Measurements from ENCODE around the gene JADE2.

Gene JADE2

DNA sequence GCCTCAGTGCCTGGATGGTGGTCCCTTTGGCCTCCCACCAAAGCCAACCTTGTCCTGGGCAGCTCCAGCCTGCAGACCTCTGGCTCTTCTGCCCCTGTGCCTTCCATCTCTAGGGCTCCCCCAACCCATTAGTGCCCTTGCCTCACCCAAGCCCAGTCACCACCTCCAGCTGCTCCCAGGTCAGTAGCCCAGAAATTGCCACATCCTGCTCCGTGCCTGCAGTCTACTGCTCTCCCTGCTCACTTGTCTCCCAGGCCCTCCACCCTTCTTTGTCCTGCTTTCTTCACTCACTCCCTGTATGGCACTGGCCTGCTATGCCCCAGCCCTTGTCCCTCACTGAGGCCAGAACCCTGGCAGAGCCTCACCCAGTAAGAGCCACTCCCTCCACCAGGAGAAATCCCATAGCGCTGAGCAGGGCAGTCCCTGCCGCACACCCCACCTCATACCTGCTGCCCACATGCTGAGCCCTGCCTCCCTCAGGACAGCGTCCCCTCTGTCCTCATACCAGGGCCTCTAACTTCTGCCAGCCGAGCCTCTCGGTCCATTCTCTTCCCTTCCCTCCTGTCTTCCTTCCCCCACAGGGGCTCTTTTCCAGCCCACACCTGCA, 44.4 kb downstream of the JADE2 start:
- Histone ChIP-seq H3K4me3 (ENCODE audit: low read depth, low read length, poor library complexity, severe bottlenecking) (no peak overlapping the region), H3K27me3 (ENCODE audit: insufficient read depth, low read length) (no peaks in the 10 kb centered on the region), H3K79me2 (ENCODE audit: insufficient read depth, low read length) (no peaks in the 10 kb centered on the region), H3K9ac (ENCODE audit: low read length) (no peak overlapping the region), H2AFZ (ENCODE audit: low read length) (no peak overlapping the region), H3K4me1 (ENCODE audit: insufficient read depth, low read length, severe bottlenecking) (no peaks in the 10 kb centered on the region), H3K9me2 (ENCODE audit: low read depth, low read length) (no peaks in the 10 kb centered on the region), H3K27ac (ENCODE audit: low read depth, low read length, poor library complexity, severe bottlenecking) (no peak overlapping the region), H4K20me1 (ENCODE audit: insufficient read depth, low read length) (no peaks in the 10 kb centered on the region), H3K36me3 (ENCODE audit: insufficient read depth, low read length) (peaks cover 86% of the 10 kb centered on the region), H3K4me2 (ENCODE audit: low read length) (no peak overlapping the region), H3F3A (ENCODE audit: insufficient read depth, low read length) (no peaks in the 10 kb centered on the region), H3K9me3 (ENCODE audit: low read length) (no peaks in the 10 kb centered on the region)
- TF ChIP-seq EZH2 (IDR thresholded peaks at IDR 0.05; ENCODE audit: borderline replicate concordance, low read length), result no peak
- TF ChIP-seq, protein P1, sequence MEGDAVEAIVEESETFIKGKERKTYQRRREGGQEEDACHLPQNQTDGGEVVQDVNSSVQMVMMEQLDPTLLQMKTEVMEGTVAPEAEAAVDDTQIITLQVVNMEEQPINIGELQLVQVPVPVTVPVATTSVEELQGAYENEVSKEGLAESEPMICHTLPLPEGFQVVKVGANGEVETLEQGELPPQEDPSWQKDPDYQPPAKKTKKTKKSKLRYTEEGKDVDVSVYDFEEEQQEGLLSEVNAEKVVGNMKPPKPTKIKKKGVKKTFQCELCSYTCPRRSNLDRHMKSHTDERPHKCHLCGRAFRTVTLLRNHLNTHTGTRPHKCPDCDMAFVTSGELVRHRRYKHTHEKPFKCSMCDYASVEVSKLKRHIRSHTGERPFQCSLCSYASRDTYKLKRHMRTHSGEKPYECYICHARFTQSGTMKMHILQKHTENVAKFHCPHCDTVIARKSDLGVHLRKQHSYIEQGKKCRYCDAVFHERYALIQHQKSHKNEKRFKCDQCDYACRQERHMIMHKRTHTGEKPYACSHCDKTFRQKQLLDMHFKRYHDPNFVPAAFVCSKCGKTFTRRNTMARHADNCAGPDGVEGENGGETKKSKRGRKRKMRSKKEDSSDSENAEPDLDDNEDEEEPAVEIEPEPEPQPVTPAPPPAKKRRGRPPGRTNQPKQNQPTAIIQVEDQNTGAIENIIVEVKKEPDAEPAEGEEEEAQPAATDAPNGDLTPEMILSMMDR (IDR thresholded peaks at IDR 0.05; ENCODE audit: low read length), result no peak

DNA sequence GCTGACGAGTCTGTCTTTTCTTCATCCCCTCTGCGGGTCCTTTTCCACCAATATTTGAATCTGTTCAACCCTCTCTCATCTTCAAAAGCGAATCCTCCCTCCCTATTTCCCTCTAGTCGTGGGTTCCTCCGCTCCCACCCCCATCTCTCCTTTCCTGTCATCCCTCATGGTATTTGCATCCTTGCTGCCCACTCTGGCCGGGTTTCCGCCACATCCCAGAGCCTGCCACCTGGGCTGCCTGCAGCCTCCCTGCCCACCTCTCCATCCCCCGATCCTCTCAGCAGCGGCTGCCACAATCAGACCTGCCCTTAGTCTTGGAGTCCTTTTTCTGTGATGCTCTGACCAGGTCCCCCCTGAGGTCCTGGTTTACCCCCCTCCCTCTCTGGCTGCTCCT, 44.9 kb downstream of the JADE2 start:
- H4K20me1 ChIP-seq (ENCODE audit: insufficient read depth, low read length), result no peaks in the 10 kb centered on the region
- H3K9ac ChIP-seq (ENCODE audit: low read length), result no peak overlapping the region
- no peak overlapping the region for H3K4me2 ChIP-seq (ENCODE audit: low read length)
- no peaks in the 10 kb centered on the region for H3F3A ChIP-seq (ENCODE audit: insufficient read depth, low read length)
- no peak overlapping the region for H2AFZ ChIP-seq (ENCODE audit: low read length)
- no peaks in the 10 kb centered on the region for H3K4me1 ChIP-seq (ENCODE audit: insufficient read depth, low read length, severe bottlenecking)
- TF ChIP-seq, protein P1 (IDR thresholded peaks at IDR 0.05; ENCODE audit: low read length), result no peak
- TF ChIP-seq EZH2 (IDR thresholded peaks at IDR 0.05; ENCODE audit: borderline replicate concordance, low read length), result no peak
- H3K27ac ChIP-seq (ENCODE audit: low read depth, low read length, poor library complexity, severe bottlenecking), result no peak overlapping the region
- H3K9me2 ChIP-seq (ENCODE audit: low read depth, low read length), result no peaks in the 10 kb centered on the region
- H3K9me3 ChIP-seq (ENCODE audit: low read length), result no peaks in the 10 kb centered on the region
- H3K36me3 ChIP-seq (ENCODE audit: insufficient read depth, low read length), result peaks cover 86% of the 10 kb centered on the region
- no peaks in the 10 kb centered on the region for H3K79me2 ChIP-seq (ENCODE audit: insufficient read depth, low read length)
- H3K4me3 ChIP-seq (ENCODE audit: low read depth, low read length, poor library complexity, severe bottlenecking), result no peak overlapping the region
- no peaks in the 10 kb centered on the region for H3K27me3 ChIP-seq (ENCODE audit: insufficient read depth, low read length)

DNA sequence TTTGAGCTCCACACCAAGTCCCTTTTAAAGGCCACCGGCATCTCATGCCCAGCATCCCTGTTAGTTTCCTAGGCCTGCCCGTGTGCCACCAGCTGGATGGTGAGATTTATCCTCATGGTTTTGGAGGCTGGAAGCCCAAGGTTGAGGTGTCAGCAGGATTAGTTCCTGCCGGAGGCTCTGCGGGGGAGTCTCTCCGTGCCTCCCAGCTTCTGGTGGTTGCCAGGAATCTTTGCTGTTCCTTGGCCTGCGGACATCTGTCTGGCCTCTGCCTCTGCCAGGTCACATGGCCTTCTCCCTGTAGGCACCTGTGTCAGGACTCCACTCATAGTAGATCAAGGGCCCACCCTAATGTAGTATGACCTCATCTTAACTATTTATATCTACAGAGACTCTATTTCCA, 45.4 kb downstream of the JADE2 start:
- H3K79me2 ChIP-seq (ENCODE audit: insufficient read depth, low read length), result no peaks in the 10 kb centered on the region
- no peak overlapping the region for H2AFZ ChIP-seq (ENCODE audit: low read length)
- H3K9ac ChIP-seq (ENCODE audit: low read length), result no peak overlapping the region
- no peaks in the 10 kb centered on the region for H3K27me3 ChIP-seq (ENCODE audit: insufficient read depth, low read length)
- no peaks in the 10 kb centered on the region for H3F3A ChIP-seq (ENCODE audit: insufficient read depth, low read length)
- peaks cover 87% of the 10 kb centered on the region for H3K36me3 ChIP-seq (ENCODE audit: insufficient read depth, low read length)
- H3K4me2 ChIP-seq (ENCODE audit: low read length), result no peak overlapping the region
- H4K20me1 ChIP-seq (ENCODE audit: insufficient read depth, low read length), result no peaks in the 10 kb centered on the region
- no peak overlapping the region for H3K4me3 ChIP-seq (ENCODE audit: low read depth, low read length, poor library complexity, severe bottlenecking)
- H3K9me3 ChIP-seq (ENCODE audit: low read length), result no peaks in the 10 kb centered on the region
- no peak for TF ChIP-seq EZH2 (IDR thresholded peaks at IDR 0.05; ENCODE audit: borderline replicate concordance, low read length)
- TF ChIP-seq, protein P1 (IDR thresholded peaks at IDR 0.05; ENCODE audit: low read length), result no peak
- H3K27ac ChIP-seq (ENCODE audit: low read depth, low read length, poor library complexity, severe bottlenecking), result no peak overlapping the region
- H3K4me1 ChIP-seq (ENCODE audit: insufficient read depth, low read length, severe bottlenecking), result no peaks in the 10 kb centered on the region
- H3K9me2 ChIP-seq (ENCODE audit: low read depth, low read length), result no peaks in the 10 kb centered on the region

Measured in OCI-LY1 (cell line).